Activated T-helper 1 cell treated with Interleukin-2 at 50 U/mL for 16 hours (primary cell): Measurements from ENCODE around the gene PPP2CA.
"Not testable (repeated sequence)": the region's sequence is repeated elsewhere in the genome, so short reads cannot be mapped to it uniquely, and the experiment has no call there.

ENCODE experiments used
- DNase-seq: peaks from one replicate; pipeline ENCODE4 v3.0.0-alpha.2; 2020; ENCODE audit warnings: low read depth

Gene PPP2CA

GRCh38 chr5:134189031-134189430 lies 36.8 kb downstream of the PPP2CA start:
- DNase-seq = no peak

GRCh38 chr5:134188092-134188491 lies 37.8 kb downstream of the PPP2CA start:
- no peak for DNase-seq

- peak; percentile 54 for DNase-seq
Measured at GRCh38 chr5:134184155-134185135, 41.4 kb downstream of the PPP2CA start.

GRCh38 chr5:134183481-134183880 lies 42.4 kb downstream of the PPP2CA start:
- no peak for DNase-seq

GRCh38 chr5:134178096-134178419 lies 47.8 kb downstream of the PPP2CA start:
- no peak for DNase-seq

GRCh38 chr5:134177369-134178095 lies 48.3 kb downstream of the PPP2CA start:
- DNase-seq = no peak

GRCh38 chr5:134176511-134177368 lies 49.1 kb downstream of the PPP2CA start, which contains the start of gene SKP1:
Gene SKP1 (minus strand): TSS chr5:134176950. CDS start chr5:134174022, 2,928 bp downstream.
- peak; percentile 77 for DNase-seq

- no peak for DNase-seq
Measured at GRCh38 chr5:134175921-134176510, 49.9 kb downstream of the PPP2CA start.

GRCh38 chr5:134174841-134175839 lies 50.7 kb downstream of the PPP2CA start:
- DNase-seq = no peak

GRCh38 chr5:134171972-134172371 lies 53.9 kb downstream of the PPP2CA start:
- no peak for DNase-seq

- DNase-seq = no peak
Measured at GRCh38 chr5:134162592-134162991, 63.3 kb downstream of the PPP2CA start.

- no peak for DNase-seq
Measured at GRCh38 chr5:134161513-134162395, 64.1 kb downstream of the PPP2CA start.

GRCh38 chr5:134153657-134154056 lies 72.2 kb downstream of the PPP2CA start:
- no peak for DNase-seq

- no peak for DNase-seq
Measured at GRCh38 chr5:134153241-134153640, 72.6 kb downstream of the PPP2CA start.

- not testable (repeated sequence) for DNase-seq
Measured at GRCh38 chr5:134152173-134152832, 73.6 kb downstream of the PPP2CA start.

GRCh38 chr5:134151723-134152122 lies 74.2 kb downstream of the PPP2CA start:
- DNase-seq = no peak

GRCh38 chr5:134149571-134150303 lies 76.1 kb downstream of the PPP2CA start:
- no peak for DNase-seq

- DNase-seq = no peak
Measured at GRCh38 chr5:134148986-134149539, 76.8 kb downstream of the PPP2CA start.
